Nephron progenitor cell (in vitro differentiated cells): ENCODE data around the gene UQCC2.

Experiments
- DNase-seq: peaks from one replicate; pipeline ENCODE4 v3.0.0; 2021
- H3K27ac Mint-ChIP-seq: 2 replicates; pipeline ENCODE4 v1.8.0; 2021; ENCODE audit warnings: mild to moderate bottlenecking, moderate library complexity, mixed read lengths
- H3K27me3 Mint-ChIP-seq: 2 replicates; pipeline ENCODE4 v1.8.0; 2021; ENCODE audit warnings: mild to moderate bottlenecking, low read depth, mixed read lengths; ENCODE audit not compliant: poor library complexity
- H3K36me3 Mint-ChIP-seq: 2 replicates; pipeline ENCODE4 v1.8.0; 2021; ENCODE audit warnings: low read depth, mixed read lengths
- H3K4me1 Mint-ChIP-seq: 2 replicates; pipeline ENCODE4 v1.8.0; 2021; ENCODE audit warnings: mixed read lengths
- H3K4me3 Mint-ChIP-seq: 2 replicates; pipeline ENCODE4 v1.8.0; 2021; ENCODE audit warnings: mild to moderate bottlenecking, moderate library complexity, mixed read lengths
- H3K9me3 Mint-ChIP-seq: 2 replicates; pipeline ENCODE4 v1.8.0; 2021; ENCODE audit warnings: mild to moderate bottlenecking, moderate library complexity, mixed read lengths
- TF ChIP-seq, protein P1 (sequence below): fragments of 200-600 bp; sonication (generic); IDR thresholded peaks from 2 replicates; pipeline ENCODE4 v1.5.0; 2021; ENCODE audit warnings: antibody characterized with exemption

Gene UQCC2

DNA sequence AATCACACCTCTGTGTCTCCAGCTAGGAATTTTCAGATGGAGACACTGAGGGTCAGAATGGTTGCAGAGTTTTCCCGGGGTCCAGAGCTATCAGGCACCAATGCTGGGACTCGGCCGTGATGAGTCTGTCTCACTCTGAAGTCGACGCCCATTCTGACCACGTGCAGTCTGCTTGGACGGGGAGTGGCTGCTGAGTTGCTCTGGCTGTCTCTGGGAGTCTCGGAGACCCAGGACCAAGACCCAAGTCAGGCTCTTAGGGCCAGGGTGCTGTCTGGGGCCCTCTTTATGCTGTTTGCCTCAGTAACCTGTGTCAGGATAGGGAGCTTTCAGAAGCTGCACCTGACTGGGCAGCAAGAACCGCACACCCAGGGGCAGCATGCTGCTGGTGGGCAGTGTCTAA lies 30.6 kb upstream of the UQCC2 start:
- Mint-ChIP-seq H3K4me1 (peaks cover 71% of the 10 kb centered on the region), H3K27ac (no peak overlapping the region), H3K27me3 (peaks cover 4% of the 10 kb centered on the region), H3K36me3 (no peaks in the 10 kb centered on the region), H3K9me3 (no peaks in the 10 kb centered on the region), H3K4me3 (no peak overlapping the region)
- TF ChIP-seq, protein P1, sequence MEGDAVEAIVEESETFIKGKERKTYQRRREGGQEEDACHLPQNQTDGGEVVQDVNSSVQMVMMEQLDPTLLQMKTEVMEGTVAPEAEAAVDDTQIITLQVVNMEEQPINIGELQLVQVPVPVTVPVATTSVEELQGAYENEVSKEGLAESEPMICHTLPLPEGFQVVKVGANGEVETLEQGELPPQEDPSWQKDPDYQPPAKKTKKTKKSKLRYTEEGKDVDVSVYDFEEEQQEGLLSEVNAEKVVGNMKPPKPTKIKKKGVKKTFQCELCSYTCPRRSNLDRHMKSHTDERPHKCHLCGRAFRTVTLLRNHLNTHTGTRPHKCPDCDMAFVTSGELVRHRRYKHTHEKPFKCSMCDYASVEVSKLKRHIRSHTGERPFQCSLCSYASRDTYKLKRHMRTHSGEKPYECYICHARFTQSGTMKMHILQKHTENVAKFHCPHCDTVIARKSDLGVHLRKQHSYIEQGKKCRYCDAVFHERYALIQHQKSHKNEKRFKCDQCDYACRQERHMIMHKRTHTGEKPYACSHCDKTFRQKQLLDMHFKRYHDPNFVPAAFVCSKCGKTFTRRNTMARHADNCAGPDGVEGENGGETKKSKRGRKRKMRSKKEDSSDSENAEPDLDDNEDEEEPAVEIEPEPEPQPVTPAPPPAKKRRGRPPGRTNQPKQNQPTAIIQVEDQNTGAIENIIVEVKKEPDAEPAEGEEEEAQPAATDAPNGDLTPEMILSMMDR = no peak
- no peak for DNase-seq

DNA sequence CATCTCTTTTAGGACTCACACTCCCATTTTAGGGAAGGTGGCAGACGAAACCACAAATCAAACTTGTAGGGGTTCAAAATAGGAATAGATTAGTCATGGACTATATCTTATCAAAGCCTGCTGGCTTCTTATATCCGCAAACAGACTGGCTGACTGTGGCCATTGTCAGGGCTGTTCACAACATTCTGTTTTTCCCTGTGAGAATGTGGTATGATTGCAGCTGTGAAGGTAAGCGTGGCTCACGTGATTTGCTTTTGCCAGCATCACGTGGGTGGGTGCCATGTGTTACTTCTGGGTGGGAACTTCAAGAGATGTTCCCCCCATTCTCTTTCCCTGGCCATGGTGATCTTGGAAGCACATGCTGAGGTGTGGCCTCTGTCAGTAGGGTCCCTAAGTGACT lies 29.3 kb upstream of the UQCC2 start:
- H3K27me3 Mint-ChIP-seq = peaks cover 5% of the 10 kb centered on the region
- H3K36me3 Mint-ChIP-seq = no peaks in the 10 kb centered on the region
- no peak overlapping the region for H3K4me3 Mint-ChIP-seq
- TF ChIP-seq, protein P1 = no peak
- no peaks in the 10 kb centered on the region for H3K9me3 Mint-ChIP-seq
- no peak for DNase-seq
- peaks cover 64% of the 10 kb centered on the region for H3K4me1 Mint-ChIP-seq
- H3K27ac Mint-ChIP-seq = no peak overlapping the region

DNA sequence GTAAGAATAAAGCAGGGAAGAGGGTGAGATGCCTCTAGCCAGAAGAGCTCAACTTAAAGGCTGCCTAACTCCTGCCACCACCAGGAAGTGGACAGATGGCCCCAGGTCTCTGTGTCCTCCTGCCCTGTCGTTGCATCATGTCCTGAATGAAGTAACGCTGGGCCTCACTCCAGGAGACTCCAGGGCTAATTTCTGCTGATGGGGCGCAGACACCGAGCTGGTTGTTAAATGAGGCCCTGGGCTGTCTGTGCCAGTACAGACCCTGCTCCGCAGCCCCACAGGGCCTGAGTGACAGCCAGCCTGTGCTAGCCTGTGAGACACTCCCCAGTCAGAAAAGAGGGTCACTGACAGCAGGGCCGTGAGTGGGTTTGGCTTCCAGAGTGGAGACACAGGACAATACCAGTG lies 28.7 kb upstream of the UQCC2 start:
- peaks cover 58% of the 10 kb centered on the region for H3K4me1 Mint-ChIP-seq
- no peak for DNase-seq
- peaks cover 2% of the 10 kb centered on the region for H3K27me3 Mint-ChIP-seq
- no peaks in the 10 kb centered on the region for H3K36me3 Mint-ChIP-seq
- TF ChIP-seq, protein P1 = no peak
- H3K27ac Mint-ChIP-seq = no peak overlapping the region
- no peaks in the 10 kb centered on the region for H3K9me3 Mint-ChIP-seq
- H3K4me3 Mint-ChIP-seq = no peak overlapping the region

- Mint-ChIP-seq H3K27ac (no peak overlapping the region), H3K36me3 (no peaks in the 10 kb centered on the region), H3K27me3 (peaks cover 2% of the 10 kb centered on the region), H3K4me1 (peaks cover 52% of the 10 kb centered on the region), H3K9me3 (no peaks in the 10 kb centered on the region), H3K4me3 (no peak overlapping the region)
- TF ChIP-seq, protein P1 = no peak
- DNase-seq = no peak
Observed at GRCh38 chr6:33739571-33739970, 28.1 kb upstream of the UQCC2 start.

DNA sequence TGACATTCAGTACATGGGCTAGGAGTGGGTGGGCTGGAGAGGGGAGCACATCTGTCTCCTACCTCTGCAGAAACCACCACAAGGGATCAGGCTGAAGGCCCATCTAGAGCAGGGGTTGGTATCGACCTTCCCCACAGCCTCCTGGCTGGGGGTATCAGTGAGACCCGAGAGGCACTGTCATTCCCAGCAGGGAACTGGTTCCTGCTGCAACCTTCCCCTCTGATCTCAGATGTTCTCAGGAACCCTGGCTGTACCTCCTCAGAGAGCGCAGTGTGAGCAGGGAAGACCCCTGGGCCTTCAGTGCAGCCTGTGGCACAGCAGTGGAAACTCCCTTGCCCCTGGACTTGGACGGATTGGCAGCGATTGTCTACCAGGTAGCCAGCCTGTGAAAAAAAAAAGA lies 27.4 kb upstream of the UQCC2 start:
- H3K9me3 Mint-ChIP-seq = no peaks in the 10 kb centered on the region
- no peaks in the 10 kb centered on the region for H3K36me3 Mint-ChIP-seq
- no peak overlapping the region for H3K4me3 Mint-ChIP-seq
- no peak overlapping the region for H3K27ac Mint-ChIP-seq
- peaks cover 2% of the 10 kb centered on the region for H3K27me3 Mint-ChIP-seq
- H3K4me1 Mint-ChIP-seq = peaks cover 45% of the 10 kb centered on the region
- DNase-seq = no peak
- TF ChIP-seq, protein P1 = no peak

DNA sequence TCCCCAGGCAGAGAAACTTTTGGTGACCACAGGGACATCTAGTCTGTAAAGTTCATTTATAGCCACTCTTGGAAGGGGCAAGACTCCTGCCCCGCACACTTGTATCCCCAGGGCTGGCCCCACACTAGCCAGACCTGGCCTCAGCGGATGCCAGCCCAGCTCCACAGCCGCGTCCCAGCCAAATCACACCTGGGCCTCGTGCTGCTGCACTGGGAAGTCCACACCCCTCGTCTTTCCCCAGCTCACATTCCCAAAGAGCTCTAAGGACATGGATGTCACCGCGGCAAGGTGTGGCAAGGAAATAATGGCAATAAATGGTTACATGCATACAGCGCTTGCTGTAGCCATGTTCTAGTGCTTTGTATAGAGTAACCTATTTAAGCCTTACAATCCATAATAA lies 26.7 kb upstream of the UQCC2 start:
- peaks cover 43% of the 10 kb centered on the region for H3K4me1 Mint-ChIP-seq
- H3K36me3 Mint-ChIP-seq = no peaks in the 10 kb centered on the region
- TF ChIP-seq, protein P1 = no peak
- DNase-seq = no peak
- no peak overlapping the region for H3K4me3 Mint-ChIP-seq
- H3K27ac Mint-ChIP-seq = no peak overlapping the region
- peaks cover 2% of the 10 kb centered on the region for H3K27me3 Mint-ChIP-seq
- no peaks in the 10 kb centered on the region for H3K9me3 Mint-ChIP-seq
